ENCODE results near the gene MTO1.

- no peak for TF ChIP-seq POLR2A (IDR thresholded peaks at IDR 0.05)
- TF ChIP-seq CTCF (IDR thresholded peaks at IDR 0.05) = no peak
Observed at GRCh38 chr6:73484438-73484837, 22.9 kb downstream of the MTO1 start.
